Gastrocnemius medialis (tissue), 4 donors: ENCODE results near the gene GRIK4.

Experiments used
- POLR2A ChIP-seq, 2 donors: fragments of 450-650 bp; IDR thresholded peaks; one replicate each; pipeline ENCODE4 v1.6.1; 2017; ENCODE audit warnings: antibody characterized with exemption in 2 of 2, mild to moderate bottlenecking in 2 of 2, moderate library complexity in 2 of 2
- TF ChIP-seq, protein P1 (sequence below), 5 experiments: fragments of 450-650 bp in 3 of 5; fragments of 200-600 bp in 2 of 5; sonication (generic) in 2 of 5; IDR thresholded peaks in 4 of 5; conservative IDR thresholded peaks in 1 of 5; 1 replicate in 4 of 5; 2 replicates in 1 of 5; pipeline ENCODE4 v1.5.1; 2016 to 2019; ENCODE audit warnings: antibody characterized with exemption in 5 of 5, mild to moderate bottlenecking in 3 of 5, moderate library complexity in 3 of 5

DNA sequence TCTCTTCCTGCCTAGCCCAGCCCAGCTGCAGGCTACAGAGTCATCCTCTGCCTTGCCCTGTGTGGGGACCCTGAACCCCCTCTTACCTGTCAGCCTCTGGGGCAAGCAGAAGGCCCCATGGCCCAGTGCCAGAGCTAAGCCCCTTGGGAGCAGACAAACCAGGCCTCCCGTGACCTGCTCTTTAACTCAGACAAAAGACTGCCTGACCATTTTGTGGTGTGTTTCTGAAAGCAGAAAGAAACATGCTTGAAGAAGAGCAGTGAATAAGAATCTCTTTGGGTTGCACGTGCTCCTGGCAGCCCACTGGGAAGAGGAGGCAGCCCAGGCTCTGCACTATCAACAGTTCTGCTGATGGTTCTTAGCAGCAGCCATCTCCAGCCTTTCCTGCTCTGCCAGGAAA lies 118.6 kb downstream of the GRIK4 start:
- TF ChIP-seq, protein P1, sequence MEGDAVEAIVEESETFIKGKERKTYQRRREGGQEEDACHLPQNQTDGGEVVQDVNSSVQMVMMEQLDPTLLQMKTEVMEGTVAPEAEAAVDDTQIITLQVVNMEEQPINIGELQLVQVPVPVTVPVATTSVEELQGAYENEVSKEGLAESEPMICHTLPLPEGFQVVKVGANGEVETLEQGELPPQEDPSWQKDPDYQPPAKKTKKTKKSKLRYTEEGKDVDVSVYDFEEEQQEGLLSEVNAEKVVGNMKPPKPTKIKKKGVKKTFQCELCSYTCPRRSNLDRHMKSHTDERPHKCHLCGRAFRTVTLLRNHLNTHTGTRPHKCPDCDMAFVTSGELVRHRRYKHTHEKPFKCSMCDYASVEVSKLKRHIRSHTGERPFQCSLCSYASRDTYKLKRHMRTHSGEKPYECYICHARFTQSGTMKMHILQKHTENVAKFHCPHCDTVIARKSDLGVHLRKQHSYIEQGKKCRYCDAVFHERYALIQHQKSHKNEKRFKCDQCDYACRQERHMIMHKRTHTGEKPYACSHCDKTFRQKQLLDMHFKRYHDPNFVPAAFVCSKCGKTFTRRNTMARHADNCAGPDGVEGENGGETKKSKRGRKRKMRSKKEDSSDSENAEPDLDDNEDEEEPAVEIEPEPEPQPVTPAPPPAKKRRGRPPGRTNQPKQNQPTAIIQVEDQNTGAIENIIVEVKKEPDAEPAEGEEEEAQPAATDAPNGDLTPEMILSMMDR (IDR thresholded peaks at IDR 0.05 in 4 of 5, conservative IDR thresholded peaks at IDR 0.05 in 1 of 5), result no peak
- TF ChIP-seq POLR2A (IDR thresholded peaks at IDR 0.05), result no peak
